Measurements from ENCODE around the gene GNPTAB.
"Not testable (repeated sequence)": the region's sequence is repeated elsewhere in the genome, so short reads cannot be mapped to it uniquely, and the experiment has no call there.

GNPTAB gene

DNA sequence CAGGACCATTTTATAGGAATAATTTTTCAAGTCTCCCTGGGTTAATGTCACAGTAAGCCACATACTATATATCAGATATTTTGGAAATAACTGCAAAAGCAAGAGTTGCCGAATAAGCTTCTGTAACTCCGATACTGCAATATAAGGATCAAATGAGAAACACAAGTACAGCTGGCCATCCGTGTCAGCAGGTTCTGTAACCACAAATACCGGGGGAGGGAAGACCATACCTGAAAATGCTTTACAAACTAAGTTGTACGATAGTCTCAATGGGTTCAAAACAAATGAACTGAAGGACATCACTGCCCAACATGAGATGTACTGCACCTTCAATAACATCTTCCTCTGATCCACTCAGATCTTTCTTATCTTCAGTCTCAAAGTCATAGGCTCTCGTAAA lies 93.3 kb downstream of the GNPTAB start:
- no peak for DNase-seq (ENCODE audit: low read depth in 2 of 2)

- DNase-seq (ENCODE audit: low read depth in 2 of 2): not testable (repeated sequence)
Measured at GRCh38 chr12:101734482-101734881, 96.3 kb downstream of the GNPTAB start.

GRCh38 chr12:101733166-101733565 lies 97.6 kb downstream of the GNPTAB start:
- no peak for DNase-seq (ENCODE audit: low read depth in 2 of 2)

GRCh38 chr12:101732318-101732717 lies 98.4 kb downstream of the GNPTAB start:
- no peak for DNase-seq (ENCODE audit: low read depth in 2 of 2)

GRCh38 chr12:101729842-101730241 lies 100.9 kb downstream of the GNPTAB start:
- DNase-seq (ENCODE audit: low read depth in 2 of 2): no peak

DNA sequence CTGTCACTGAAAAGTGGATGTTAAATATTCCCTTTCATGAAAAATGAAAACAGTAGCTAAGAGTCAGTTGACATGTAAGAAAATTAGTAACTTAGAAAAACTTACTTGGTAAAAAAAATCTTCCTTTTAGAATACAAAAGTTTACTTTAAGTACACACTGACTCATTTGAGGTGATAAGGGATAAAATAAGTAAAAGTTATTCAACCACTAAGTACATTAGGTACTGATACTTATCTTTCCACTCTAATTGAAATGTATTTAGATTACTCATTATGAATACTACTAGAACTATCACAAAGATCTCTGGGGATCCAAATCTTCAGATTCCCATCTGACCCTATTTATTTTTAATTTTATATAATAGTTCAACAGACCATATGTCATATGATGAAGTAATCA lies 103.7 kb downstream of the GNPTAB start:
- DNase-seq (ENCODE audit: low read depth in 2 of 2): no peak

DNA sequence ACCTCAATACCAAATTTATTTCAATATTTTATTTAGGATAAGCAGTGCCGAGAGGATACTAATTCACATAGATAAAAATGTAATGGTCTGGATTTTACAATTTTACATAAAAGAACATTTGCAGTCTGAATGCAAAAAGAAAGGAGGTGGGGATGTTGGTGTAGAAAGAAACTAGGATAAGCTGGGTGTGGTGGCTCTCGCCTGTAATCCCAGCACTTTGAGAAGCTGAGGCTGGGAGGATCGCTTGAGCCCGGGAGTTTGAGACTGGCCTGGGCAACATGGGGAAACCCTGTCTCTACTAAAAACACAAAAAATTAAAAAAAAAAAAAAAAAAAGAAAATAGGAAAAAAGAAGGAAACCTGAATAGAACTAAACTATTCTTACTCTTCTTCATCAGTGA lies 108.4 kb downstream of the GNPTAB start:
- DNase-seq (ENCODE audit: low read depth in 2 of 2): no peak

- no peak for DNase-seq (ENCODE audit: low read depth in 2 of 2)
Measured at GRCh38 chr12:101720118-101720517, 110.6 kb downstream of the GNPTAB start.

- DNase-seq (ENCODE audit: low read depth in 2 of 2): no peak
Measured at GRCh38 chr12:101719566-101719965, 111.2 kb downstream of the GNPTAB start.

DNA sequence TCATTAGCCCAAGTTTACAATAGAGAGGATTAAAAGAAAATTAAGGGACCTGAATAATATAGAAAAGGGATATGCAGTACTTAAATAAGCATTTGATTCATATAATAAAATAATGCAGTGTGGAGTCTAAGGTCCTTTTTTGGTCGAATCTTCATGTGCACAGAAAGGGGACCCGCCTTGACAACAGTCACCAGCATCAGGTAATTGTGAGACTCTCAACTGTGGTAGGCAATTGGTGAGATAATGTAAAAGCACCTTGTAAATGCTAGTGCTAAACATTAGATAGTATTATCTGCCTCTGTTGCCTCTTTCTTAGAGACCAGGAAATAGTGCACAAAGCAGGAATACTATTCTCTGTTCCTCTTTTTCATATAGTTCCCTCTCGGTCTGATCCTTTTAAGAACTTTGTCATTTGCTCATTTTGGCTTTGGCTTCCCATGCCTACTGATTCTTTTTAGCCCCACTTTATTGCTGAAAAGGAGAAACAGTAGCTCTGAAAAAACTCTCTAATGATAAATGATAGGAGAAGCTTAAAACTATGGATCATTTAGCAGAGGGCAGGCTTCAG lies 115.8 kb downstream of the GNPTAB start:
- no peak for DNase-seq (ENCODE audit: low read depth in 2 of 2)

- DNase-seq (ENCODE audit: low read depth in 2 of 2): no peak
Measured at GRCh38 chr12:101713930-101714329, 116.8 kb downstream of the GNPTAB start.

GRCh38 chr12:101713059-101713682 lies 117.6 kb downstream of the GNPTAB start:
- no peak for DNase-seq (ENCODE audit: low read depth in 2 of 2)

- no peak for DNase-seq (ENCODE audit: low read depth in 2 of 2)
Measured at GRCh38 chr12:101710288-101710687, 120.5 kb downstream of the GNPTAB start.

DNA sequence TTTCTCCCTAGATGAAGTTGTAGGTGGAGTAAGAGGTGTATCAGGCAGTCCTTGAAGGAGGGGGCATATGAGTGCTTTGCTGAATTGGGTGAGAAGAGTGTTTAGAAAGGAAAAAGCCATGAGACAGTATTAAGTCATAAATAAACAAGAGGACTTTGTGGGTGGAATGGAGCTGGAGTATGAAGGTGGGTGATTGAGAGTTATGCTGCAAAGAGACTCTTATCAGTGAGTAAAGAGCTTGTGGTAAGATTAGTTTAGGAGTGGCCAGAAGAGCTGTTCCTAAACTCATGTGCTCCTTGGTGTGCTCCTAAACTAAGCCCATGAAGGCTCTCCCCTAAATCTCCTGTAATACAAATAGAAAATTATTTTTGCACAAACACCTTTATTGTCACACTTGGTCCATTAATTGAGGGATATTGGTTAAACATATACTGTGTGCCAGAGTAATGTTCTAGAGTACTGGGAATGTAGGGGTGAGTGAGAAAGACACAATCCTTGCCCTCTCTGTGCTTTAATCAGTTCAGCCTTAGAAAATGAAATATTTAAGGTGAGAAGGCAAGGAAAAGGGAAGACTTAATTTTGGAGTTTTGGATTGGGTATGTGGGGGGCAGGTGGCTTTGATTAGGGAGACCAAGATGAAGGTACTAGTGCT lies 123.5 kb downstream of the GNPTAB start:
- no peak for DNase-seq (ENCODE audit: low read depth in 2 of 2)

- DNase-seq (ENCODE audit: low read depth in 2 of 2): no peak
Measured at GRCh38 chr12:101706403-101706802, 124.4 kb downstream of the GNPTAB start.

DNA sequence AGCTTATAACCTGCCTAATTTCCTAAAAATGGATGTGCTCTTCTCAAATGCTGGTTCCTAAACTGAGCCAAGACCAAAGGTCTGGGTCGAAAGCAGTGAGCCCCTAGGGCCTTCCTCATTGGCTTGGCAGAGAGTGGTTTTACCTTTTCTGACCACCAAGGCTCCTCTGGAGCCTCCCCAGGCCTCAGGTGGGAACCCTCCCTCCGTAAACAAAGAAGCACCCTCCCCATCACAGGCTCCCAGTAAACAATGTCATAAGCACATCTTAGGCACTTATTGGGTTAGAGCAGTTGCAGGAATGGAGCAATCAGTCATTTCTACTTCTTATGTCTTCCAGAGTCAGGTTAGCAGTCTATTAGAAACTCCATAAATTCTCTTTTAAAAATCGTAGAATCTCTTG lies 127.3 kb downstream of the GNPTAB start:
- DNase-seq (ENCODE audit: low read depth in 2 of 2): no peak

- DNase-seq (ENCODE audit: low read depth in 2 of 2): no peak
Measured at GRCh38 chr12:101700299-101700820, 130.4 kb downstream of the GNPTAB start.

- no peak for DNase-seq (ENCODE audit: low read depth in 2 of 2)
Measured at GRCh38 chr12:101698800-101699347, 131.9 kb downstream of the GNPTAB start.

DNA sequence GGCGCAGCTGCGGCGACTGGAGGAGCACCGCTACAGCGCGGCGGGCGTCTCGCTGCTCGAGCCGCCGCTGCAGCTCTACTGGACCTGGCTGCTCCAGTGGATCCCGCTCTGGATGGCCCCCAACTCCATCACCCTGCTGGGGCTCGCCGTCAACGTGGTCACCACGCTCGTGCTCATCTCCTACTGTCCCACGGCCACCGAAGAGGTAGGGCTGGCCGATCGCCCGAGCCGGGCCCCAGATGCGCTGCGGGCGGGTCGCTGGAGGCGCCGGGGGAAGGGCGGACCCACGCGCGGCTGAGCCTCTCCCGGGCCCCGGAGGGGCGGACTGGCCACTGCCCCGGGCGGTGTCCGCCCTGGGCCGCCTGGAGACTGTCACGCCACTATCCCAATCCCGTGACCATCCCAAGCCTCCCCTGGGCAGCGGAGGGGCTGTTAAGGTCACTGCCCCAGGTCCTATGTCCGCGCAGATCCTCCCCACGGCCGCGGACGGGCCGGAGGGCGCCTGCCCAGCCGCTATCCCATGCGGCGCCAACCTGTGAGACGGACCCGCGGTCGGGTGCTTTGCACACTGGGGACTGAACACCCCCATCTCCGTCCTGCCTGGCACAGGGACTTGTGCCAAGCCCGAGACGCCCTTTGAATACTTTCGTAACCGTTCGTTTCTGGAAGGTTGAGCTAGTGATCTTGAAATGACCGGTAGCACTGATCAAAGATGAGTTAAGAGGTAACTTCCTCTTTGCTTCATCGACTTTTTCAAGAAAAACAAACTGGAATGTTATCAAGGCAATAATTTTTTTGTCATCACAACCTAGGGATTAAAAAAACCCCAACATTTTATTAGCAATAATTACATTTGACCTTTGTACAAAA lies 132.6 kb downstream of the GNPTAB start:
- DNase-seq (ENCODE audit: low read depth in 2 of 2): peak in 1 of 2 experiments; percentile 11

DNA sequence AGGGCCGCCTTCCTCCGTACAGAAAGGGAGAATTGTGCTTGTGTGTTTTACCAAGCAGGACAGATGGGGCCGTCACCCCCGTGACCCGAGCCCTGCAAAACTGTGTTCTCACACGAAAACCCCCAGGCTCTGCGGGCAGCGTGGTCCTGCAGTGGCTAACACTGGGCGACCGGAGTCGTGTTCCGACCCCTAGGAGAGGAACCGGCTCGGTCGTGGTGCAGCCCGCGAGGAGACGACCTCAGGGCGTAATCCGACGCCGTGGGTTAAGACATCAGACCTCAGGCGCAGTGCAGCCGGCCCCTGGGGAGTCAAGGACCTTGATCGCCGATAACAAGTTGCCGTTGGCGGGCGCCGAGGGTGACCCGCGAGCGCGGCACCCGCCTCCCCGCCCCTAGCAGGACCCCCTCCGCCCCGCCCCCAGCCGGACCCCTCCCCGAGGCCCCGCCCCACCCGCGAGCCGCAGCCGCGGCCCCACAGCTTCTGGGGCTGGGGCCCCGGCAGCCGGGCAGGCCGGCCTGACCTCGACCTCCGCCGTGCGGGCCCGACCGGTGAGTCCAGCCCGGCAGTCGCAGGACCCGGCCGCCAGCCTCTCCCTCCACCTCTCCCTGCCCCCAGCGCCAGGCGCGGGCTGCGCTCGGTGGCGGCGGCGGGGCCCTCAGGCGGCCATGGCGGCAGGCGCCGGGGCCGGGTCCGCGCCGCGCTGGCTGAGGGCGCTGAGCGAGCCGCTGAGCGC lies 133.4 kb downstream of the GNPTAB start, which contains the start of gene CHPT1:
Gene CHPT1, plus strand, starts transcription at position 444 of the 733 bp plus-strand sequence. Its CDS starts 222 bp downstream, at position 666.
- peak; percentile 28 to 54 for DNase-seq (ENCODE audit: low read depth in 2 of 2)
